ENCODE measurements around the gene SLC35A4.
"Not testable (repeated sequence)": the region's sequence is repeated elsewhere in the genome, so short reads cannot be mapped to it uniquely, and the experiment has no call there.

SLC35A4 gene

GRCh38 chr5:140576776-140577201, 12.2 kb downstream of the SLC35A4 start:
- in situ Hi-C loops (cut with MboI; ENCODE audit: low sequenced_read_pairs) = loop anchor here (10.0 kb wide), 1 partner anchor 58 kb away; the partner anchor contains the start of genes CD14 and TMCO6

- in situ Hi-C loops (cut with MboI; ENCODE audit: low sequenced_read_pairs) = loop anchor here (10.0 kb wide), 1 partner anchor 56 kb away; the partner anchor contains the start of genes CD14 and TMCO6
Observed at GRCh38 chr5:140579188-140579747, 14.6 kb downstream of the SLC35A4 start.

- in situ Hi-C loops (cut with MboI; ENCODE audit: low sequenced_read_pairs) = no loop called here
Observed at GRCh38 chr5:140587495-140587894, 22.9 kb downstream of the SLC35A4 start.

GRCh38 chr5:140588311-140589070, 23.9 kb downstream of the SLC35A4 start:
- in situ Hi-C loops (cut with MboI; ENCODE audit: low sequenced_read_pairs) = no loop called here

GRCh38 chr5:140590861-140591260, 26.2 kb downstream of the SLC35A4 start:
- in situ Hi-C loops (cut with MboI; ENCODE audit: low sequenced_read_pairs) = no loop called here

- in situ Hi-C loops (cut with MboI; ENCODE audit: low sequenced_read_pairs) = no loop called here
Observed at GRCh38 chr5:140591747-140592372, 27.2 kb downstream of the SLC35A4 start.

GRCh38 chr5:140593070-140593469, 28.4 kb downstream of the SLC35A4 start:
- in situ Hi-C loops (cut with MboI; ENCODE audit: low sequenced_read_pairs) = not testable (repeated sequence)

GRCh38 chr5:140594169-140594568, 29.5 kb downstream of the SLC35A4 start:
- in situ Hi-C loops (cut with MboI; ENCODE audit: low sequenced_read_pairs) = no loop called here

- in situ Hi-C loops (cut with MboI; ENCODE audit: low sequenced_read_pairs) = no loop called here
Observed at GRCh38 chr5:140595538-140596300, 31.1 kb downstream of the SLC35A4 start.

- in situ Hi-C loops (cut with MboI; ENCODE audit: low sequenced_read_pairs) = no loop called here
Observed at GRCh38 chr5:140596321-140596741, 31.7 kb downstream of the SLC35A4 start.

- in situ Hi-C loops (cut with MboI; ENCODE audit: low sequenced_read_pairs) = no loop called here
Observed at GRCh38 chr5:140598836-140599235, 34.2 kb downstream of the SLC35A4 start.

- in situ Hi-C loops (cut with MboI; ENCODE audit: low sequenced_read_pairs) = no loop called here
Observed at GRCh38 chr5:140600096-140600495, 35.5 kb downstream of the SLC35A4 start.

GRCh38 chr5:140602147-140602546, 37.5 kb downstream of the SLC35A4 start:
- in situ Hi-C loops (cut with MboI; ENCODE audit: low sequenced_read_pairs) = no loop called here

- in situ Hi-C loops (cut with MboI; ENCODE audit: low sequenced_read_pairs) = not testable (repeated sequence)
Observed at GRCh38 chr5:140603446-140603698, 38.7 kb downstream of the SLC35A4 start.

- in situ Hi-C loops (cut with MboI; ENCODE audit: low sequenced_read_pairs) = no loop called here
Observed at GRCh38 chr5:140603734-140604133, 39.1 kb downstream of the SLC35A4 start.

- in situ Hi-C loops (cut with MboI; ENCODE audit: low sequenced_read_pairs) = no loop called here
Observed at GRCh38 chr5:140605879-140606278, 41.3 kb downstream of the SLC35A4 start.

GRCh38 chr5:140607031-140607430, 42.4 kb downstream of the SLC35A4 start:
- in situ Hi-C loops (cut with MboI; ENCODE audit: low sequenced_read_pairs) = no loop called here

GRCh38 chr5:140608722-140609121, 44.1 kb downstream of the SLC35A4 start:
- in situ Hi-C loops (cut with MboI; ENCODE audit: low sequenced_read_pairs) = no loop called here

GRCh38 chr5:140609126-140609525, 44.5 kb downstream of the SLC35A4 start:
- in situ Hi-C loops (cut with MboI; ENCODE audit: low sequenced_read_pairs) = no loop called here

- in situ Hi-C loops (cut with MboI; ENCODE audit: low sequenced_read_pairs) = no loop called here
Observed at GRCh38 chr5:140611020-140611521, 46.4 kb downstream of the SLC35A4 start.

All from HL-60/S4 (cell line).